ENCODE data around the gene TDRD6.

The TDRD6 gene

GRCh38 chr6:46690911-46691451 lies 3.3 kb downstream of the TDRD6 start:
- H3K4me3 ChIP-seq (ENCODE audit: low read depth, low read length), result no peak overlapping the region
- POLR2A ChIA-PET, result no interaction called here
- DNase-seq (ENCODE audit: low read depth, low spot score), result no peak
- TF ChIP-seq, protein P1, sequence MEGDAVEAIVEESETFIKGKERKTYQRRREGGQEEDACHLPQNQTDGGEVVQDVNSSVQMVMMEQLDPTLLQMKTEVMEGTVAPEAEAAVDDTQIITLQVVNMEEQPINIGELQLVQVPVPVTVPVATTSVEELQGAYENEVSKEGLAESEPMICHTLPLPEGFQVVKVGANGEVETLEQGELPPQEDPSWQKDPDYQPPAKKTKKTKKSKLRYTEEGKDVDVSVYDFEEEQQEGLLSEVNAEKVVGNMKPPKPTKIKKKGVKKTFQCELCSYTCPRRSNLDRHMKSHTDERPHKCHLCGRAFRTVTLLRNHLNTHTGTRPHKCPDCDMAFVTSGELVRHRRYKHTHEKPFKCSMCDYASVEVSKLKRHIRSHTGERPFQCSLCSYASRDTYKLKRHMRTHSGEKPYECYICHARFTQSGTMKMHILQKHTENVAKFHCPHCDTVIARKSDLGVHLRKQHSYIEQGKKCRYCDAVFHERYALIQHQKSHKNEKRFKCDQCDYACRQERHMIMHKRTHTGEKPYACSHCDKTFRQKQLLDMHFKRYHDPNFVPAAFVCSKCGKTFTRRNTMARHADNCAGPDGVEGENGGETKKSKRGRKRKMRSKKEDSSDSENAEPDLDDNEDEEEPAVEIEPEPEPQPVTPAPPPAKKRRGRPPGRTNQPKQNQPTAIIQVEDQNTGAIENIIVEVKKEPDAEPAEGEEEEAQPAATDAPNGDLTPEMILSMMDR (IDR thresholded peaks at IDR 0.05; ENCODE audit: insufficient read depth, low read length, missing control alignments), result no peak
- CTCF ChIA-PET, result no interaction called here

DNA sequence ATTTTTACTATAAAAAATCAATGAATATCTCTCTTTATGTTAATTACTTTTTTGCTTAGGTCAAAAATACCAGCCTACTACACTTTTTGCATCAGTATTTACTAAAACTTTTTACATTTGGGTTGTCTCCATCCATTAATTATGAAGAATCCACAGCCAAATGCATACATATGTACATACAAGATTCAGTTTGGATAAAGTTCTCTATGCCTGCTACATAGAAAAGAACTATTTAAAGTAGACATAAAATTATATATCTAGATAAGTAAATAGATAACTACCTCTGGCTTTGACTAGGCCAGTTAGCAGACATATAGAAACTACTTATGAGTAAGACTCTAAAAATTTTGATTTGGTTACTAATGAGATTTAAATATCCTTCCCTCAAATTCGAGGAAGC lies 12.3 kb downstream of the TDRD6 start:
- no peak overlapping the region for H3K4me3 ChIP-seq (ENCODE audit: low read depth, low read length)
- POLR2A ChIA-PET, result no interaction called here
- CTCF ChIA-PET, result no interaction called here
- TF ChIP-seq, protein P1 (IDR thresholded peaks at IDR 0.05; ENCODE audit: insufficient read depth, low read length, missing control alignments), result no peak
- no peak for DNase-seq (ENCODE audit: low read depth, low spot score)

- no peak overlapping the region for H3K4me3 ChIP-seq (ENCODE audit: low read depth, low read length)
- no peak for DNase-seq (ENCODE audit: low read depth, low spot score)
- ChIA-PET POLR2A (no interaction called here), CTCF (no interaction called here)
- TF ChIP-seq, protein P1 (IDR thresholded peaks at IDR 0.05; ENCODE audit: insufficient read depth, low read length, missing control alignments), result no peak
Measured at GRCh38 chr6:46704562-46704961, 16.9 kb downstream of the TDRD6 start.

- ChIA-PET POLR2A (no interaction called here), CTCF (no interaction called here)
- no peak overlapping the region for H3K4me3 ChIP-seq (ENCODE audit: low read depth, low read length)
- no peak for DNase-seq (ENCODE audit: low read depth, low spot score)
- TF ChIP-seq, protein P1 (IDR thresholded peaks at IDR 0.05; ENCODE audit: insufficient read depth, low read length, missing control alignments), result no peak
Measured at GRCh38 chr6:46706464-46706863, 18.8 kb downstream of the TDRD6 start.

- no peak overlapping the region for H3K4me3 ChIP-seq (ENCODE audit: low read depth, low read length)
- POLR2A ChIA-PET, result no interaction called here
- no peak for DNase-seq (ENCODE audit: low read depth, low spot score)
- CTCF ChIA-PET, result no interaction called here
- TF ChIP-seq, protein P1 (IDR thresholded peaks at IDR 0.05; ENCODE audit: insufficient read depth, low read length, missing control alignments), result no peak
Measured at GRCh38 chr6:46711491-46711890, 23.8 kb downstream of the TDRD6 start.

- ChIA-PET POLR2A (no interaction called here), CTCF (no interaction called here)
- no peak overlapping the region for H3K4me3 ChIP-seq (ENCODE audit: low read depth, low read length)
- TF ChIP-seq, protein P1 (IDR thresholded peaks at IDR 0.05; ENCODE audit: insufficient read depth, low read length, missing control alignments), result no peak
- no peak for DNase-seq (ENCODE audit: low read depth, low spot score)
Measured at GRCh38 chr6:46715141-46715540, 27.5 kb downstream of the TDRD6 start.
